PC-3 (cell line): ENCODE measurements around the gene CD8B2.

Experiments
- CTCF ChIP-seq: fragments of 300-600 bp; sonication (generic); conservative IDR thresholded peaks from 2 replicates; pipeline ENCODE4 v1.5.1; 2017; ENCODE audit warnings: antibody characterized with exemption, low read depth, mild to moderate bottlenecking, low read length
- EZH2phosphoT487 ChIP-seq: fragments of 300-600 bp; sonication (generic); IDR thresholded peaks from 2 replicates; pipeline ENCODE4 v1.6.1; 2018; ENCODE audit warnings: mild to moderate bottlenecking, antibody characterized with exemption, low read length, borderline replicate concordance

DNA sequence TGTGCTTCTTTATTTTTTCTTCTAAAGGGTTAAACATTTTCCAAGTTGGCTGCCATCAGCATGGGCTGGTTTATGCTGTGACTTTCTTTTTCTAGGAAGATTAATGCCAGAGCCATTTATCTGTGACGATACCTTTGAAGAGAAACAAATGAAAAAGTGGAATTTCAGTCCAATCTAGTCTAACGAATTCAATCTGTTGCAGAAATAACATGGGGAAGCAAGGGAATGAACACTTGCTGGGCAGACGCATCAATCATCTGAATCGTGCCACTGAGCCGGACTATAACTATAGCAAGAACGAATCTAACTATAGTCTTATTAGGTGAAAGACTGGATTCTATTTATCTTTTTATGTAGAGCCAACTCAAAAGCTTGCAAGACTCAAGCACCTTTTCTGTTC lies 66.2 kb downstream of the CD8B2 start:
- no peak for TF ChIP-seq CTCF
- TF ChIP-seq EZH2phosphoT487: no peak
